Measurements from ENCODE around the gene IARS2. TPM values are rescaled to one million over a fixed set of nuclear protein-coding genes. Genes with fewer than 3 reads are reported as not detected.
"Not testable (repeated sequence)": the region's sequence is repeated elsewhere in the genome, so short reads cannot be mapped to it uniquely, and the experiment has no call there.

The IARS2 gene
- total RNA-seq, 1 donor from 2014 or later: 99.6 TPM

DNA sequence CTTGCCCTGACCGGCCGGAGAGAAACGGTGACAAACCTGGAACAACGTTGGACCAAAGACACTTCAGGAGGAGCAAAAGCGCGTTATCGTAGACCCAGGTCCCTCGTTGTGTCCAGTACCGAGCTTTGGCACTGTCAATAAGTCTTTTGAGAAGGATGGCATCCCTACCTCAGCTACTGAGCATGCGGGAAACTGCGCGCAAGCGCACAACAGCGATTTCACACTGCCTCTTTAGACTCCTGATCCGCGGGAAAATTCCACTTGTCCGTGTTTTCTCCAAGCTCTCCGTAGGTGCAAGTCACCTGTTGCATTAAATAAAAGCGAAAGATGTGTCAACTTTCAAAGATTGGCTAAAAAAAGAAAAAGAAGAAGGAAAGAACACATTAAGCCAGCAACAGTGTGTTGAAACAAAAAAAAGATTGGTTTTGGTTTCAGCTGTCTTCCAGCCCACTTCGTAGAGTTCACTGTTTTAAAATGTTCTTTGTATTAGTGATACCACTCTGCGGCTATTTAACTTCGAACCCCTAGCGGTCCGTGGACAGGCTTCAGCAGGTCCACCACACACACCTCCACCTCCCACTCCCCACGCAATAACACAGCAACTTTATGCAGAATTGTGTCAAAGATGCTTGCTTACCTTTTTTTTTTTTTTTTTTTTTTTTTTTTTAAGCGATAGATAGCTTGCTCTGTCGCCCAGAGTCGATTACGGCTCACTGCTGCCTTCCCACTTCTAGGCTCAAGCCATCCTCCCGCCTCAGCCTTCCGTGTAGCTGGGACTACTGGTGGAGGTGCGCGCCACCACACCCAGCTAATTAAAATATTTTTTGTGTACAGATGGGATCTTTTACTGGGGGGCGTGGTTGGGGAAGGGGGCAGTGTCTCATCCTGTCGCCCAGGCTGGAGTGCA, 4.0 kb upstream of the IARS2 start, which contains the start of gene BPNT1:
BPNT1 (minus strand) TSS at position 139 of the 907 bp plus-strand sequence. CDS start 9,942 bp downstream, outside the sequence.
- H3K4me3 ChIP-seq (ENCODE audit: low read depth, low read length): peak within 1 kb of the TSS; percentile 84
- TF ChIP-seq, protein P1, sequence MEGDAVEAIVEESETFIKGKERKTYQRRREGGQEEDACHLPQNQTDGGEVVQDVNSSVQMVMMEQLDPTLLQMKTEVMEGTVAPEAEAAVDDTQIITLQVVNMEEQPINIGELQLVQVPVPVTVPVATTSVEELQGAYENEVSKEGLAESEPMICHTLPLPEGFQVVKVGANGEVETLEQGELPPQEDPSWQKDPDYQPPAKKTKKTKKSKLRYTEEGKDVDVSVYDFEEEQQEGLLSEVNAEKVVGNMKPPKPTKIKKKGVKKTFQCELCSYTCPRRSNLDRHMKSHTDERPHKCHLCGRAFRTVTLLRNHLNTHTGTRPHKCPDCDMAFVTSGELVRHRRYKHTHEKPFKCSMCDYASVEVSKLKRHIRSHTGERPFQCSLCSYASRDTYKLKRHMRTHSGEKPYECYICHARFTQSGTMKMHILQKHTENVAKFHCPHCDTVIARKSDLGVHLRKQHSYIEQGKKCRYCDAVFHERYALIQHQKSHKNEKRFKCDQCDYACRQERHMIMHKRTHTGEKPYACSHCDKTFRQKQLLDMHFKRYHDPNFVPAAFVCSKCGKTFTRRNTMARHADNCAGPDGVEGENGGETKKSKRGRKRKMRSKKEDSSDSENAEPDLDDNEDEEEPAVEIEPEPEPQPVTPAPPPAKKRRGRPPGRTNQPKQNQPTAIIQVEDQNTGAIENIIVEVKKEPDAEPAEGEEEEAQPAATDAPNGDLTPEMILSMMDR (conservative IDR thresholded peaks at IDR 0.05; ENCODE audit: low read depth, low read length): no peak
- DNase-seq (ENCODE audit: low read depth): peak; percentile 92

DNA sequence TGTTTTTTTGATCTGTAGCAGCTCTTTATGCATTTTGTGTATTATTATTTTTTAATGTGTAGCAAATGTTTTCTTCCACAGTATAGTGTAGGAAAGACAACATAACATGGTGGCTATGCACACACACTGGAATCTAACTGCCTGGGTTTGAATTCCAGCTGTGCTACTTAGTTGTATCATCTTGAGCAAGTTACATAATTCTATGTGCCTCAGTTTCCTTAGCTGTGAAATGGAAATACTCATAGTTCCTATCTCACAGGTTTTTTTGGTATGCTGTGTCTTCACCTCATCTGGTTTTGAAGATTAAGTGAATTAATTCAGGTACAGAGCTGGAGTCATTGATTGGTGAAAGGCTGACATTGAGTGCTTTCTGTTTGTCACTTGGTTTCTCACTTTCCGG, 1.2 kb upstream of the IARS2 start:
- DNase-seq (ENCODE audit: low read depth): no peak
- TF ChIP-seq, protein P1 (conservative IDR thresholded peaks at IDR 0.05; ENCODE audit: low read depth, low read length): no peak
- H3K4me3 ChIP-seq (ENCODE audit: low read depth, low read length): no peak overlapping the region

DNA sequence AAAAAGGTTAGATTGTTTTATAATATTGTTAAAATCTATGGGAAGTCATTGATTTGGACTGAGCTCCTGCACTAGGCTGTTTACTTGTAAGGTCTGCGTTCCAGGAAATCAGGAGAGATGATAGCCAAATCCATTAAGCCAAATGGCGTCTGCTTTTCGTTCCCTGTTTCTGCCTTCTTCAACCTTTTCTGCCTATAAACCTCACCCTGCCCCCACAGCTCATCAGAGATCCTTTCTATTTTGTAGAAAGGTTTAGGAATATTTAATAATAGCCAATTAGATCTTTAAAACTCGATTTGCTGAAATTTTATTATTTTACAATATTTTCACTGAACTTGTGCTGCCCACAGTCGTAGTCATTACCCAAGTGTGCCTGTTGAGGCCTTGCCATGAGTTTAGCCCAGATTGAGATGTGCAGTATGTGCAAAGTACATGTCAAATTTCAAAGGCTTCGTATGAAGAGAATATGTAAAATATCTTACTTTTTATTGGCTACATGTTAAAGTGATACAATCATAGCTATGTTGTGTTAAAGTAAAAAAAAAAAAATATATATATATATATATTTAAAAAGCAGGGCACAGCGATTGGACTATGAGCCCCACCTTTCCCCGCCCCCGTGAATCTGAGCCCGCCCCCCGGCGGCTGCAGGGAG, 444 bp upstream of the IARS2 start:
- TF ChIP-seq, protein P1 (conservative IDR thresholded peaks at IDR 0.05; ENCODE audit: low read depth, low read length): no peak
- H3K4me3 ChIP-seq (ENCODE audit: low read depth, low read length): peak overlapping the region; percentile 96
- DNase-seq (ENCODE audit: low read depth): no peak

DNA sequence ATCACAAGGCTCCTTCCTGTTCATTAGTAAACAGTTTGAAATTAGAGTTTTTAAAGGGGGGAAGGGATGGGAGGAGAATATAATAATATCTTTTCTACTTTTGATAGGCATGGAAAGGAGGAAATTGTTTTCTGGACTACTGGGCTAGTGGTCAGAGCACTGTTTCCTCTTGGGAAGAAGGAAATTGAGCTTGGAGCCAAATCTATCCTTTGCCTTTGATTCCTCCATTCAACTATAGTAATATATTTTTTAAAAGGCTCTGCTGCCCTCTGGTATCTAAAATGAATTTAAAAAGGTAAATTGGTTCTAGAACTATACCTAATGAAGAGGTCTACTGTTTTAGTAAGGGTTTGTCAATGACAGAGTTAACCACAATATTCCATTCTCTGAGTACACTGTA, 5.9 kb downstream of the IARS2 start:
- no peak for DNase-seq (ENCODE audit: low read depth)
- TF ChIP-seq, protein P1 (conservative IDR thresholded peaks at IDR 0.05; ENCODE audit: low read depth, low read length): no peak
- H3K4me3 ChIP-seq (ENCODE audit: low read depth, low read length): no peak overlapping the region

DNA sequence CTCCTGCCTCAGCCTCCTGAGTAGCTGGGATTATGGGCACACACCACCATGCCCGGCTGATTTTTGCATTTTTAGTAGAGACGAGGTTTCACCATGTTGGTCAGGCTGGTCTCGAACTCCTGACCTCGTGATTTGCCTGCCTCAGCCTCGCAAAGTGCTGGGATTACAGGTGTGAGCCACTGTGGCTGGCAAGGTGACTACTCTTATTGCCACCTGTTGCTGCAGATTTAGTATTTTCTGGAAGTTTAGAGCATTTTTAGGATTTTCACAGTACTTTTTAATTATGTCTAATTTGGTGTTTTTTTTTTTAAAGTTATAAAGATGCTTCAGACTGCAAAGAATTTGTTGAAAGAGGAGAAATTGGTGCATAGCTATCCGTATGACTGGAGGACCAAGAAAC, 16.5 kb downstream of the IARS2 start:
- not testable (repeated sequence) for DNase-seq (ENCODE audit: low read depth); H3K4me3 ChIP-seq (ENCODE audit: low read depth, low read length)

DNA sequence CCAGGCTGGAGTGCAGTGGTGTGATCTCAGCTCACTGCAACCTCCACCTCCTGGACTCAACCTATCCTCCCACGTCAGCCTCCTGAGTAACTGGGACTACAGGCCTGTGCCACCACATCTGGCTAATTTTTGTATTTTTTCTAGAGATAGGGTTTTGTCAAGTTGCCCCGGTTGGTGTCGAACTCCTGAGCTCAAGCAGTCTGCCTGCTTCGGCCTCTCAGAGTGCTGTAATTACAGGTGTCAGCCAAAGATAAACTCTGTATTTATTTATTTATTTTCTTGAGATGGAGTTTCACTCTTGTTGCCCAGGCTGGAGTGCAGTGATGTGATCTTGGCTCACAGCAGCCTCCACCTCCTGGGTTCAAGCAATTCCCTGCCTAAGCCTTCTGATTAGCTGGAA, 18.7 kb downstream of the IARS2 start:
- DNase-seq (ENCODE audit: low read depth); H3K4me3 ChIP-seq (ENCODE audit: low read depth, low read length): not testable (repeated sequence)

DNA sequence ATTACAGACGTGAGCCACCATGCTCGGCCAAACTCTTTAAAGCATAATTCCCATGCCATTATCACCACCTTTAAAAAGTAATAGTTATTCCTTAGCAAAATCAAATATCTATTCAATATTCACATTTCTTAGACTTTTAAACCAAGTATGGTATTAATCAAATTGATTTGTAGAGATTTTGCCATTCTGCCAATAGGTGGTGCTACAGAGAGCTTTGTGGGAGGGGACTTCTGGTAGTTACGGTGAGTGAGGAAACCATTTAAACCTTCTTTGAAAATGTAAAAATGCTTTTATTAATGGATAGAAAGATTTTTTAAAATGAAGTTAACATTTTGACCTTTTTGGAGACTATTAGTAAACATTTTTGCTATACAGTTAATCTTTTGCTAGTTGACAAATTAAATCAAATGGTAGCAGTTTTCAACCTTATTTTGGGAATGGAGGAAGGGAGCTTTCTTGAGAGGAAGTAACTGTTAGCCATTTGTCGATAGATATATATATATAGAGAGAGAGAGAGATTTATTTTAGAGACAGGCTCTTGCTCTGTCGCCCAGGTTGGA, 19.3 kb downstream of the IARS2 start:
- H3K4me3 ChIP-seq (ENCODE audit: low read depth, low read length): no peak overlapping the region
- DNase-seq (ENCODE audit: low read depth): no peak
- TF ChIP-seq, protein P1 (conservative IDR thresholded peaks at IDR 0.05; ENCODE audit: low read depth, low read length): peak; percentile 64

All from epithelial cell of proximal tubule (primary cell).